ENCODE data around the gene PNMT. TPM values are rescaled to one million over a fixed set of nuclear protein-coding genes. Genes with fewer than 3 reads are reported as not detected.

PNMT gene
- total RNA-seq, 1 donor from 2014 or later, result 5.1 TPM

- H3K4me1 ChIP-seq, result peaks cover 23 to 49% of the 10 kb centered on the region in 2 donors
- TF ChIP-seq CTCF (IDR thresholded peaks at IDR 0.05), result no peak
- peak overlapping the region; percentile 90 to 95 for H3K27ac ChIP-seq
- no peak overlapping the region for H3K4me3 ChIP-seq
- intact Hi-C loops (cut with DNase I), result no loop called here
- no peaks in the 10 kb centered on the region for H3K36me3 ChIP-seq
- H3K27me3 ChIP-seq, result no peaks in the 10 kb centered on the region
- no peak for DNase-seq (ENCODE audit: low spot score in 2 of 2)
- H3K9me3 ChIP-seq, result no peaks in the 10 kb centered on the region
Observed at GRCh38 chr17:39674702-39675389, 6.6 kb downstream of the PNMT start.

- DNase-seq (ENCODE audit: low spot score in 2 of 2), result no peak
- intact Hi-C loops (cut with DNase I), result no loop called here
- H3K4me3 ChIP-seq, result no peak overlapping the region
- H3K4me1 ChIP-seq, result peaks cover 23 to 49% of the 10 kb centered on the region in 2 donors
- H3K36me3 ChIP-seq, result no peaks in the 10 kb centered on the region
- TF ChIP-seq CTCF (IDR thresholded peaks at IDR 0.05), result no peak
- H3K9me3 ChIP-seq, result no peaks in the 10 kb centered on the region
- peak overlapping the region; percentile 90 to 95 for H3K27ac ChIP-seq
- no peaks in the 10 kb centered on the region for H3K27me3 ChIP-seq
Observed at GRCh38 chr17:39675390-39676082, 7.3 kb downstream of the PNMT start.

GRCh38 chr17:39676198-39676819, 8.1 kb downstream of the PNMT start:
- peak; percentile 60 to 90 for DNase-seq (ENCODE audit: low spot score in 2 of 2)
- Histone ChIP-seq H3K36me3 (peaks cover 0 to 4% of the 10 kb centered on the region in 2 donors), H3K9me3 (no peaks in the 10 kb centered on the region), H3K27ac (peak overlapping the region; percentile 90 to 95), H3K27me3 (no peaks in the 10 kb centered on the region), H3K4me1 (peaks cover 23 to 49% of the 10 kb centered on the region in 2 donors), H3K4me3 (no peak overlapping the region)
- no peak for TF ChIP-seq CTCF (IDR thresholded peaks at IDR 0.05)
- intact Hi-C loops (cut with DNase I), result no loop called here

- Histone ChIP-seq H3K4me3 (peak overlapping the region in 1 of 2 donors; percentile 11), H3K36me3 (peaks cover 0 to 4% of the 10 kb centered on the region in 2 donors), H3K9me3 (no peaks in the 10 kb centered on the region), H3K27me3 (no peaks in the 10 kb centered on the region), H3K27ac (peak overlapping the region; percentile 90 to 95), H3K4me1 (peaks cover 23 to 43% of the 10 kb centered on the region in 2 donors)
- intact Hi-C loops (cut with DNase I), result no loop called here
- no peak for TF ChIP-seq CTCF (IDR thresholded peaks at IDR 0.05)
- no peak for DNase-seq (ENCODE audit: low spot score in 2 of 2)
Observed at GRCh38 chr17:39677072-39677471, 8.8 kb downstream of the PNMT start.

- Histone ChIP-seq H3K9me3 (no peaks in the 10 kb centered on the region), H3K27me3 (no peaks in the 10 kb centered on the region), H3K36me3 (peaks cover 0 to 4% of the 10 kb centered on the region in 2 donors), H3K4me1 (peaks cover 23 to 43% of the 10 kb centered on the region in 2 donors), H3K4me3 (peak overlapping the region in 1 of 2 donors; percentile 11), H3K27ac (peak overlapping the region; percentile 90 to 95)
- intact Hi-C loops (cut with DNase I), result loop anchor here (1.0 to 2.0 kb wide), 2 partner anchors 11 to 27 kb away; partner anchors contain the start of gene PGAP3
- TF ChIP-seq CTCF (IDR thresholded peaks at IDR 0.05), result no peak
- DNase-seq (ENCODE audit: low spot score in 2 of 2), result peak; percentile 49 to 92
Observed at GRCh38 chr17:39677542-39678339, 9.5 kb downstream of the PNMT start.
